SU-DHL-6 (cell line): ENCODE data around the gene OTOS.

ENCODE experiments used
- CTCF ChIP-seq: fragments of 200-600 bp; sonication (generic); IDR thresholded peaks from one replicate; pipeline ENCODE4 v1.5.1; 2017; ENCODE audit warnings: antibody characterized with exemption, mild to moderate bottlenecking, low read length, moderate library complexity; ENCODE audit not compliant: insufficient read depth, poor library complexity, severe bottlenecking
- EZH2phosphoT487 ChIP-seq: fragments of 200-600 bp; sonication (generic), shearing (Covaris generic); conservative IDR thresholded peaks from 2 replicates; pipeline ENCODE4 v1.6.1; 2018; ENCODE audit warnings: mild to moderate bottlenecking, antibody characterized with exemption, low read length, moderate library complexity, mixed read lengths

GRCh38 chr2:240163844-240164574, 23.6 kb upstream of the OTOS start:
- TF ChIP-seq CTCF = no peak
- TF ChIP-seq EZH2phosphoT487 = no peak
